Osteoblast (primary cell): ENCODE data around the gene BARX2. TPM values are rescaled to one million over a fixed set of nuclear protein-coding genes. Genes with fewer than 3 reads are reported as not detected.

Source experiments
- DNase-seq: peaks from one replicate; pipeline ENCODE4 v3.0.0; 2011; ENCODE audit warnings: low spot score, mixed read lengths; ENCODE audit not compliant: insufficient read length; ENCODE audit errors: missing footprints
- H2AFZ ChIP-seq: 2 replicates; pipeline ENCODE4 v1.6.0; 2011; ENCODE audit warnings: mild to moderate bottlenecking, low read length
- H3K27ac ChIP-seq: 2 replicates; pipeline ENCODE4 v1.5.1; 2011; ENCODE audit warnings: mild to moderate bottlenecking, low read depth, low read length, moderate library complexity
- H3K27me3 ChIP-seq: 2 replicates; pipeline ENCODE4 v1.6.0; 2012; ENCODE audit warnings: mild to moderate bottlenecking, control low read depth, inconsistent platforms, low read length, moderate library complexity; ENCODE audit not compliant: insufficient read depth
- H3K36me3 ChIP-seq: 2 replicates; pipeline ENCODE4 v1.5.1; 2011; ENCODE audit warnings: mild to moderate bottlenecking, low read length, control low read depth, moderate library complexity; ENCODE audit not compliant: insufficient read depth
- H3K4me1 ChIP-seq: 2 replicates; pipeline ENCODE4 v1.5.1; 2011; ENCODE audit warnings: mild to moderate bottlenecking, low read length, control low read depth, moderate library complexity; ENCODE audit not compliant: insufficient read depth
- H3K4me2 ChIP-seq: 2 replicates; pipeline ENCODE4 v1.6.0; 2011; ENCODE audit warnings: mild to moderate bottlenecking, low read length; ENCODE audit not compliant: insufficient read depth
- H3K4me3 ChIP-seq: fragments of 200-600 bp; sonication (generic); 3 replicates; pipeline ENCODE4 v1.5.1; 2012; ENCODE audit warnings: mild to moderate bottlenecking, low read length, inconsistent platforms; ENCODE audit not compliant: insufficient read depth
- H3K79me2 ChIP-seq: 2 replicates; pipeline ENCODE4 v1.6.0; 2012; ENCODE audit warnings: mild to moderate bottlenecking, low read length, control low read depth, inconsistent platforms; ENCODE audit not compliant: insufficient read depth
- H3K9me3 ChIP-seq: 2 replicates; pipeline ENCODE4 v1.5.1; 2011; ENCODE audit warnings: low read depth, low read length, control low read depth
- H4K20me1 ChIP-seq: 2 replicates; pipeline ENCODE4 v1.6.0; 2012; ENCODE audit warnings: mild to moderate bottlenecking, low read length, control low read depth; ENCODE audit not compliant: insufficient read depth
- total RNA-seq: library from RNA; depleted of rRNA; stranded (reverse); fragments of >200 nt; gene quantifications from 2 replicates; pipeline ENCODE4 v1.2.3, GENCODE V29; 2012
- TF ChIP-seq, protein P1 (sequence below): IDR thresholded peaks from 2 replicates; pipeline ENCODE4 v1.5.1; 2011; ENCODE audit warnings: mild to moderate bottlenecking, low read depth, low read length, moderate library complexity; ENCODE audit errors: extremely low read depth

Gene BARX2
- total RNA-seq, 1 donor: not detected

DNA sequence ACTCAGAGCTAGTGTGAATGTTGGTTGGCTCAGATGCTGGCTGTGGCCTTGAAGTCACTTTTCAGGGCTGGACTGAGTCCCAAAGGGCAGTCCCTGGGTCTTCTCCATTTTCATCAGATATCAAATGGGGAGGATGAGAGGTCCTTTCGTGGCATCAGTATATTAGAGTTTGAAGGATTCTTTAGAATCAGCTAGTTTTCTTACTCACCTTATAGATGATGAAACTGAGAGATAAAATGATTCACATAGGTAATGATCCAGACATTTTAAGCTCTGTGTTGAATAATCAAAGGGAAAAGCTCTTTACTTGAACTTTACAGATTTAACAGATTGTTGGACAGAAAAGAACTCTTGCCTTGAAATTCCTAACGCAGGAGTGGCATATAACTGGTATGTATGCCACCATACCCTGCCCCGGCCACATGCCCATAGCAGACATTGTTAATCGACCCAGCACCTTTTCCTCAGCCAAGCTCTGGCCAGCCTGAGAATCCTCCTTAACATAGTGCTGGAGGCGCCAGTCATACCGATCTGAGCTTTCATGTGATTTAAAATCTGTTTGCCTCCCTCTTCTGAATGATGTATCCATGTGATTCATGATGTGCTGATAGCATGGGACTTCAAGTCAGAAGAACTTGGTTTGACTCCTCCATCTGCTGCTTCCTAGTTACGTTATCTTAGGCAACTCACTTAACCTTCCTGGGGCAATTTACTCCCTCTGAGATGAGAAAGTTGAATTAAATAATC is 60.0 kb downstream of the BARX2 start:
- no peaks in the 10 kb centered on the region for H3K79me2 ChIP-seq
- H4K20me1 ChIP-seq: no peaks in the 10 kb centered on the region
- no peaks in the 10 kb centered on the region for H3K4me1 ChIP-seq
- TF ChIP-seq, protein P1, sequence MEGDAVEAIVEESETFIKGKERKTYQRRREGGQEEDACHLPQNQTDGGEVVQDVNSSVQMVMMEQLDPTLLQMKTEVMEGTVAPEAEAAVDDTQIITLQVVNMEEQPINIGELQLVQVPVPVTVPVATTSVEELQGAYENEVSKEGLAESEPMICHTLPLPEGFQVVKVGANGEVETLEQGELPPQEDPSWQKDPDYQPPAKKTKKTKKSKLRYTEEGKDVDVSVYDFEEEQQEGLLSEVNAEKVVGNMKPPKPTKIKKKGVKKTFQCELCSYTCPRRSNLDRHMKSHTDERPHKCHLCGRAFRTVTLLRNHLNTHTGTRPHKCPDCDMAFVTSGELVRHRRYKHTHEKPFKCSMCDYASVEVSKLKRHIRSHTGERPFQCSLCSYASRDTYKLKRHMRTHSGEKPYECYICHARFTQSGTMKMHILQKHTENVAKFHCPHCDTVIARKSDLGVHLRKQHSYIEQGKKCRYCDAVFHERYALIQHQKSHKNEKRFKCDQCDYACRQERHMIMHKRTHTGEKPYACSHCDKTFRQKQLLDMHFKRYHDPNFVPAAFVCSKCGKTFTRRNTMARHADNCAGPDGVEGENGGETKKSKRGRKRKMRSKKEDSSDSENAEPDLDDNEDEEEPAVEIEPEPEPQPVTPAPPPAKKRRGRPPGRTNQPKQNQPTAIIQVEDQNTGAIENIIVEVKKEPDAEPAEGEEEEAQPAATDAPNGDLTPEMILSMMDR: no peak
- no peak overlapping the region for H3K4me2 ChIP-seq
- no peaks in the 10 kb centered on the region for H3K9me3 ChIP-seq
- H3K27me3 ChIP-seq: peaks cover 3% of the 10 kb centered on the region
- H3K36me3 ChIP-seq: no peaks in the 10 kb centered on the region
- no peak for DNase-seq
- no peak overlapping the region for H3K27ac ChIP-seq
- H3K4me3 ChIP-seq: no peak overlapping the region
- no peak overlapping the region for H2AFZ ChIP-seq

DNA sequence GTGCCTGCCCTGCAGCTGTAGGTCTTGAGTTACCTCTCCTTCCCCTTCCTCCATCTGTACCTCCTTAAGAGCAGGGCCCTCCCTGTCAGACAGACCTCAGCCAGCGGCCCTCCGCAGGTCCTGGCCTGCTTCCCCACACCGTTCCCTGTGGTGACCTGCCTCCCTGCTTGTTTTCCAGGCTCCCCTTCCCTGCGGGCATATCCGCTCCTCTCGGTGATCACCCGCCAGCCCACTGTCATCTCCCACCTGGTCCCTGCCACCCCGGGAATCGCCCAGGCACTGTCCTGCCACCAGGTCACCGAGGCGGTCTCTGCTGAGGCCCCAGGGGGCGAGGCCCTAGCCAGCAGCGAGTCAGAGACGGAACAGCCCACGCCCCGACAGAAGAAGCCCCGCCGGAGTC is 60.9 kb downstream of the BARX2 start:
- Histone ChIP-seq H4K20me1 (no peaks in the 10 kb centered on the region), H3K4me1 (no peaks in the 10 kb centered on the region), H3K4me2 (no peak overlapping the region), H3K27ac (no peak overlapping the region), H3K27me3 (peaks cover 3% of the 10 kb centered on the region), H3K36me3 (no peaks in the 10 kb centered on the region), H3K9me3 (no peaks in the 10 kb centered on the region), H3K4me3 (no peak overlapping the region), H2AFZ (no peak overlapping the region), H3K79me2 (no peaks in the 10 kb centered on the region)
- TF ChIP-seq, protein P1: no peak
- DNase-seq: no peak

DNA sequence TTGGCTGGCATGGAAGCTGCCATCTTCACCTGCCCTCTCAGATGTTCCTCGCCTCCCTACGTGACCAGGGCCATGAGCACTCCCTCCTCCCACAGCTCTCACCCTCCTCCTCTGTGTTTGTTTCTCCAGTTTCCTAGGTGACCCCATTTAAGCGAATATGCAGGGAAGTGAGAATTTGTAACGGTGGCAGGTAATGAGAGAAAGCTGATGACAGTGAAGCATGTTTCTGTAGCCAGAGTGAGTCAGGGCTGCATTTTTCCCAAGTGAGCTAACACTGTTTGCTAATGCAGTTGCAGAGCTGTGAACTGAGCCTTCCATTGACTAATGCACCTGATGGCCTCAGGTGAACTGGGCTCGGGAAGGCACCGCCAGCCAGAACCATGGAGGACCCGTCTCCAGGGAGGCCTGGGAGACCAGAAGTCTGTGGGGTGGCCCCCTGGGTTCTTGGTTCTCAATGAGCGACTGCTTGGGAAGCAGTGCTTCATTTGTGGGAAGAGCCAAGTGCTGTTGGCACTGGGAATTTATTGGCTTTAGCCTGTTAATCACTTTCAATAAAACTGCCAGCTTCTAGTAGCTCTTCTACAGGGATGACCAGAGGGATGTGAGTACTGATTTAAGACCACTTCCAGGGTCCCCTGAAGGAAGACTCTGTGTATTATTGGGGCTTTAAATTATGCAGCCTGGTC is 64.5 kb downstream of the BARX2 start:
- no peak for DNase-seq

DNA sequence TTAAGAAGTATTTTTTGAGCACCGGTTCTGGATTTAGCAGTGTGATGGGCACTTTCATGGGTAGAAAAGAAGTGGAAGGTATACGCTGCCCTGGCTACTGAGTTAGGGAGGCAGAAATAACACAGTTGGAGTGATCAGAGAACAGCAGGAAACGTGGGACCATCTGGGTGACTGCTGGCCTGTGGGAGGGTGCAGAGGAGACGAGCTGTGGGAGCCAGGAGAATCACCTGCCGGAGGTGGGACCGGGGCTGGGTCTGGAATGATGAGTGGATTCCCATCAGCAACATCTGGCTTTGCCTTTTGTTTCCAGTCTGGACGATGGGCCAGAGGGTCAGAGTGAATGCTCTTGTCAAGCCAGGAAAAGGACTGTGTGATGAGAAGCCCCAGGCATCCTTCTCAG is 66.5 kb downstream of the BARX2 start:
- DNase-seq: no peak
- Histone ChIP-seq H3K4me1 (no peaks in the 10 kb centered on the region), H4K20me1 (no peaks in the 10 kb centered on the region), H3K9me3 (no peaks in the 10 kb centered on the region), H3K27me3 (no peaks in the 10 kb centered on the region), H3K36me3 (no peaks in the 10 kb centered on the region), H3K4me2 (no peak overlapping the region), H3K27ac (no peak overlapping the region), H3K4me3 (no peak overlapping the region), H2AFZ (no peak overlapping the region), H3K79me2 (no peaks in the 10 kb centered on the region)
- TF ChIP-seq, protein P1: no peak

More for the DNA sequence above, 64.5 kb downstream of the BARX2 start:
- Histone ChIP-seq H2AFZ (no peak overlapping the region), H3K27ac (no peak overlapping the region), H3K4me3 (no peak overlapping the region), H3K27me3 (peaks cover 3% of the 10 kb centered on the region), H4K20me1 (no peaks in the 10 kb centered on the region), H3K9me3 (no peaks in the 10 kb centered on the region), H3K4me1 (no peaks in the 10 kb centered on the region), H3K79me2 (no peaks in the 10 kb centered on the region), H3K4me2 (no peak overlapping the region), H3K36me3 (no peaks in the 10 kb centered on the region)
- TF ChIP-seq, protein P1: no peak
